Heart right ventricle (tissue), 16 donors: Measurements from ENCODE around the gene RAB36. TPM values are rescaled to one million over a fixed set of nuclear protein-coding genes. Genes with fewer than 3 reads are reported as not detected.
A peak's percentile ranks its signal among the peaks of the same experiment; 100 is the strongest.

ENCODE experiments used
- ATAC-seq, 8 donors: fragments of 200-7000 bp; cut with Tn5 transposase; one replicate each; pipeline ENCODE4 v1.9.1; 2020; ENCODE audit warnings: mild to moderate bottlenecking in 8 of 8, moderate library complexity in 8 of 8, moderate number of reproducible peaks in 1 of 8
- DNase-seq, 2 donors: peaks; one replicate each; pipeline ENCODE4 v3.0.0-alpha.2; 2020
- H3K27ac ChIP-seq, 10 donors: fragments of 200-600 bp; sonication (generic) in 2 of 10; one replicate each; pipeline versions ENCODE4 v1.5.0 to v1.8.0; 2020 to 2022; ENCODE audit warnings: mild to moderate bottlenecking in 3 of 10
- H3K27me3 ChIP-seq, 7 donors: fragments of 200-600 bp; one replicate each; pipeline ENCODE4 v1.8.0; 2021 to 2022; ENCODE audit warnings: mild to moderate bottlenecking in 2 of 7
- H3K36me3 ChIP-seq, 9 donors: fragments of 200-600 bp; sonication (generic) in 1 of 9; one replicate each; pipeline versions ENCODE4 v1.5.0 to v1.8.0; 2020 to 2022; ENCODE audit warnings: mild to moderate bottlenecking in 2 of 9
- H3K4me1 ChIP-seq, 9 donors: fragments of 200-600 bp; sonication (generic) in 1 of 9; one replicate each; pipeline versions ENCODE4 v1.5.0 to v1.8.0; 2020 to 2022; ENCODE audit warnings: mild to moderate bottlenecking in 4 of 9
- H3K4me3 ChIP-seq, 10 donors: fragments of 200-600 bp; sonication (generic) in 2 of 10; one replicate each; pipeline versions ENCODE4 v1.5.0 to v1.8.0; 2020 to 2022; ENCODE audit warnings: mild to moderate bottlenecking in 7 of 10, moderate library complexity in 2 of 10
- H3K9me3 ChIP-seq, 11 donors: fragments of 200-600 bp in 10 of 11; sonication (generic) in 2 of 11; one replicate each; pipeline versions ENCODE4 v1.5.0 to v1.8.0; 2013 to 2022; ENCODE audit warnings: mild to moderate bottlenecking in 2 of 11, control low read depth in 1 of 11, moderate library complexity in 1 of 11
- CTCF ChIP-seq, 9 donors: fragments of 200-600 bp; sonication (generic) in 2 of 9; IDR thresholded peaks; one replicate each; pipeline versions ENCODE4 v1.5.0 to v1.8.0; 2021 to 2022; ENCODE audit warnings: antibody characterized with exemption in 9 of 9, mild to moderate bottlenecking in 5 of 9, moderate library complexity in 1 of 9
- WGBS, 2 donors: extraction: QIAGEN DNeasy Blood & Tissue Kit; methylation state at CpG; one replicate each; pipeline ENCODE4 v1.1.7; 2013; ENCODE audit warnings: inconsistent platforms in 1 of 2; 5-methylcytosine and 5-hydroxymethylcytosine counted together
- intact Hi-C, 10 donors: fragments of 100-400 bp; cut with DNase I; formaldehyde crosslinking; loops; one replicate each; pipeline versions ENCODE4 v1.11.1 to v1.14.2; 2022
- polyA plus RNA-seq, 2 donors: library from polyadenylated mRNA; stranded (reverse); fragments of 200-250 nt; gene quantifications; one replicate each; pipeline ENCODE4 v1.2.3, GENCODE V29; 2013
- total RNA-seq, 10 donors: library from RNA; stranded (reverse); fragmentation: NEBNext Ultra II Directional in 3 of 10; extraction: Animal tissue kit (Norgen Biotek cat#: 25700) in 3 of 10; gene quantifications; one replicate each; pipeline versions ENCODE4 v1.2.1 to v1.2.4, GENCODE V29; 2021 to 2023
- donor health status: Arrhythmogenic right ventricular cardiomyopathy.
- donor health status: ischemic (EF 13 %, LVEDD 7.1; RV severe dilation, severe dysfunction).
- donor health status: healthy with polysubstance abuse.
- donor health status: DM: no; HTN: yes; CAD: no.
- donor health status: DM: no; HTN: no; CAD: no.
- donor health status: ischemic (EF 25% LVEDD 6.9; RV normal size, moderate dysfunction).
- donor health status: ischemic (EF 25% LVEDD 5.7; RV mildly dilated, moderate dysfunction).
- donor health status: healthy.
- donor health status: DM: yes; HTN: yes; CAD: no.
- donor health status: Ischemic cardiomyopathy.
- donor health status: ischemic (EF 35%, LVEDD 5.7; RV mildly dilated, moderate dysfunction).
- donor health status: nonischemic (EF 11% LVEDD 7.7; RV severe dilation, severe dysfunction).
- donor health status: DM: yes; HTN: yes; CAD: no.
- donor health status: PGD.
- donor health status: ischemic (EF 29% LVEDD 5.4; RV normal size, mild dysfunction).
- donor health status: nonischemic (EF 23%, LVEDD 6.1; RV moderate dilation, normal function).

RAB36 gene
- total and polyA plus RNA-seq, 12 donors: 0.15 to 1.00 (median 0.43) TPM

- peak overlapping the region in 2 of 10 donors; percentile 22 to 75 for H3K27ac ChIP-seq
- WGBS, 2 donors: 67 to 78% methylated on average over 5 of the region's 5 CpGs
- TF ChIP-seq CTCF (IDR thresholded peaks at IDR 0.05): no peak
These were observed 7.2 kb upstream of the RAB36 start for GRCh38 chr22:23137905-23138561.

GRCh38 chr22:23138584-23139435, 6.5 kb upstream of the RAB36 start:
- 95 to 96% methylated on average over 12 of the region's 12 CpGs for WGBS, 2 donors
- no peaks in the 10 kb centered on the region for H3K9me3 ChIP-seq
- TF ChIP-seq CTCF (IDR thresholded peaks at IDR 0.05): no peak
- peaks cover 0 to 6% (median 0%) of the 10 kb centered on the region in 7 donors for H3K27me3 ChIP-seq
- DNase-seq (no peak), ATAC-seq (no peak)
- H3K4me3 ChIP-seq: no peak overlapping the region
- no peaks in the 10 kb centered on the region for H3K36me3 ChIP-seq
- intact Hi-C loops: no loop called here
- peaks cover 0 to 43% (median 18%) of the 10 kb centered on the region in 9 donors for H3K4me1 ChIP-seq
- peak overlapping the region in 1 of 10 donors; percentile 75 for H3K27ac ChIP-seq

More at GRCh38 chr22:23137905-23138561, 7.2 kb upstream of the RAB36 start:
- intact Hi-C loops: no loop called here
- Histone ChIP-seq H3K4me1 (peaks cover 0 to 43% (median 18%) of the 10 kb centered on the region in 9 donors), H3K36me3 (no peaks in the 10 kb centered on the region), H3K27me3 (no peaks in the 10 kb centered on the region), H3K9me3 (no peaks in the 10 kb centered on the region), H3K4me3 (no peak overlapping the region)
- peak in 1 of 2 donors; percentile 23 for DNase-seq
- peak in 1 of 8 donors; percentile 21 for ATAC-seq

- Histone ChIP-seq H3K36me3 (no peaks in the 10 kb centered on the region), H3K4me3 (no peak overlapping the region), H3K9me3 (no peaks in the 10 kb centered on the region), H3K4me1 (peaks cover 0 to 55% (median 28%) of the 10 kb centered on the region in 9 donors), H3K27me3 (peaks cover 0 to 8% (median 0%) of the 10 kb centered on the region in 7 donors), H3K27ac (no peak overlapping the region)
- intact Hi-C loops: no loop called here
- no peak for TF ChIP-seq CTCF (IDR thresholded peaks at IDR 0.05)
- no peak for DNase-seq
- no peak for ATAC-seq
These were observed 4.9 kb upstream of the RAB36 start for GRCh38 chr22:23140385-23140784.

- WGBS, 2 donors: 86 to 87% methylated on average over 8 to 9 of the region's 9 CpGs
- TF ChIP-seq CTCF (IDR thresholded peaks at IDR 0.05): no peak
- H3K36me3 ChIP-seq: no peaks in the 10 kb centered on the region
- DNase-seq (no peak), ATAC-seq (no peak)
- H3K9me3 ChIP-seq: no peaks in the 10 kb centered on the region
- peak overlapping the region in 4 of 10 donors; percentile 30 to 69 (median 40) for H3K27ac ChIP-seq
- H3K4me1 ChIP-seq: peaks cover 0 to 49% (median 36%) of the 10 kb centered on the region in 9 donors
- peaks cover 0 to 8% (median 0%) of the 10 kb centered on the region in 7 donors for H3K27me3 ChIP-seq
- intact Hi-C loops: no loop called here
- H3K4me3 ChIP-seq: peak overlapping the region in 5 of 10 donors; percentile 33 to 45 (median 34)
These were observed 2.7 kb upstream of the RAB36 start for GRCh38 chr22:23142546-23143105.
